OCI-LY3 (cell line): Measurements from ENCODE around the gene UMAD1.

Experiments used
- EZH2phosphoT487 ChIP-seq: fragments of 200-600 bp; shearing (Covaris generic); IDR thresholded peaks from 2 replicates; pipeline ENCODE4 v1.6.1; 2018; ENCODE audit warnings: antibody characterized with exemption, mixed run types, low read depth
- TF ChIP-seq, protein P1 (sequence below): fragments of 200-600, 300-600 bp; sonication (generic); IDR thresholded peaks from 2 replicates; pipeline ENCODE4 v1.5.1; 2014; ENCODE audit warnings: antibody characterized with exemption, low read length, low read depth

GRCh38 chr7:7812112-7812511 lies 171.6 kb downstream of the UMAD1 start:
- TF ChIP-seq, protein P1, sequence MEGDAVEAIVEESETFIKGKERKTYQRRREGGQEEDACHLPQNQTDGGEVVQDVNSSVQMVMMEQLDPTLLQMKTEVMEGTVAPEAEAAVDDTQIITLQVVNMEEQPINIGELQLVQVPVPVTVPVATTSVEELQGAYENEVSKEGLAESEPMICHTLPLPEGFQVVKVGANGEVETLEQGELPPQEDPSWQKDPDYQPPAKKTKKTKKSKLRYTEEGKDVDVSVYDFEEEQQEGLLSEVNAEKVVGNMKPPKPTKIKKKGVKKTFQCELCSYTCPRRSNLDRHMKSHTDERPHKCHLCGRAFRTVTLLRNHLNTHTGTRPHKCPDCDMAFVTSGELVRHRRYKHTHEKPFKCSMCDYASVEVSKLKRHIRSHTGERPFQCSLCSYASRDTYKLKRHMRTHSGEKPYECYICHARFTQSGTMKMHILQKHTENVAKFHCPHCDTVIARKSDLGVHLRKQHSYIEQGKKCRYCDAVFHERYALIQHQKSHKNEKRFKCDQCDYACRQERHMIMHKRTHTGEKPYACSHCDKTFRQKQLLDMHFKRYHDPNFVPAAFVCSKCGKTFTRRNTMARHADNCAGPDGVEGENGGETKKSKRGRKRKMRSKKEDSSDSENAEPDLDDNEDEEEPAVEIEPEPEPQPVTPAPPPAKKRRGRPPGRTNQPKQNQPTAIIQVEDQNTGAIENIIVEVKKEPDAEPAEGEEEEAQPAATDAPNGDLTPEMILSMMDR: no peak
- no peak for TF ChIP-seq EZH2phosphoT487
